HepG2 (cell line): ENCODE data around the gene MPG. TPM values are rescaled to one million over a fixed set of nuclear protein-coding genes. Genes with fewer than 3 reads are reported as not detected.

Experiments used
- ARID4A ChIP-seq: sonication (generic); formaldehyde crosslinking; IDR thresholded peaks from 2 replicates; pipeline ENCODE4 v1.5.0; 2020; ENCODE audit warnings: mild to moderate bottlenecking, missing genetic modification reagents, borderline replicate concordance
- BRF2 ChIP-seq: sonication (generic); formaldehyde crosslinking; IDR thresholded peaks from 2 replicates; pipeline ENCODE4 v1.8.1; 2022; ENCODE audit warnings: mild to moderate bottlenecking, missing genetic modification reagents
- HDAC1 ChIP-seq: sonication (generic); formaldehyde crosslinking; IDR thresholded peaks from 2 replicates; pipeline ENCODE4 v1.5.1; 2020; ENCODE audit warnings: mild to moderate bottlenecking, missing genetic modification reagents
- PHB2 ChIP-seq: fragments of 450-650 bp; IDR thresholded peaks from 2 replicates; pipeline ENCODE4 v1.6.1; 2018; ENCODE audit not compliant: partially characterized antibody
- TARDBP ChIP-seq: sonication (generic); formaldehyde crosslinking; IDR thresholded peaks from 2 replicates; pipeline ENCODE4 v1.8.0; 2022; ENCODE audit warnings: mild to moderate bottlenecking, missing genetic modification reagents
- TBX2 ChIP-seq: sonication (generic); formaldehyde crosslinking; IDR thresholded peaks from 2 replicates; pipeline ENCODE4 v1.5.0; 2020; ENCODE audit warnings: missing genetic modification reagents, mild to moderate bottlenecking, borderline replicate concordance
- THAP9 ChIP-seq: sonication (generic); formaldehyde crosslinking; IDR thresholded peaks from 2 replicates; pipeline ENCODE4; 2020; ENCODE audit warnings: missing genetic modification reagents, mild to moderate bottlenecking, borderline replicate concordance
- ZNF670 ChIP-seq: sonication (generic); formaldehyde crosslinking; IDR thresholded peaks from 2 replicates; pipeline ENCODE4 v1.8.0; 2022; ENCODE audit warnings: mild to moderate bottlenecking, missing genetic modification reagents, borderline replicate concordance
- ZNF879 ChIP-seq: sonication (generic); formaldehyde crosslinking; IDR thresholded peaks from 2 replicates; pipeline ENCODE4 v1.8.1; 2023; ENCODE audit warnings: missing genetic modification reagents
- polyA plus RNA-seq, 8 experiments: library from polyadenylated mRNA; depleted of rRNA in 3 of 8; stranded (reverse) in 7 of 8; unstranded in 1 of 8; fragments of >200 nt; fragmentation: Illumina TruSeq in 4 of 8; extraction: Trizol in 4 of 8; gene quantifications; 2 replicates each; pipeline versions ENCODE4 v1.2.1 to v1.2.3, GENCODE V29; 2011 to 2016; ENCODE audit warnings: low read depth in 4 of 8, missing spikeins in 1 of 8, mixed read lengths in 1 of 8; ENCODE audit not compliant: insufficient read depth in 1 of 8
- total RNA-seq, 5 experiments: library from RNA; depleted of rRNA; stranded (reverse); fragments of >200 nt; fragmentation: Illumina TruSeq; extraction: Trizol; gene quantifications; 2 replicates each; pipeline ENCODE4 v1.2.3, GENCODE V29; 2016; ENCODE audit warnings: low read depth in 1 of 5
- TF ChIP-seq, protein P1 (sequence below), 2 experiments: sonication (generic) in 1 of 2; formaldehyde crosslinking in 1 of 2; IDR thresholded peaks; 2 replicates each; pipeline versions ENCODE4 v1.6.1 to v1.9.0; 2014 to 2022; ENCODE audit warnings: antibody characterized with exemption in 1 of 2, borderline replicate concordance in 1 of 2, inconsistent platforms in 1 of 2, low read depth in 1 of 2, missing genetic modification reagents in 1 of 2
- TF ChIP-seq, protein P2 (sequence below): sonication (generic); formaldehyde crosslinking; IDR thresholded peaks from 2 replicates; pipeline ENCODE4 v1.4.0; 2020; ENCODE audit warnings: missing genetic modification reagents

The MPG gene
- total and polyA plus RNA-seq, 2 of the 13 experiments (the other 11 are each of a cell fraction or from before 2014, with no cell fraction given) = 59.1 to 62.5 TPM

DNA sequence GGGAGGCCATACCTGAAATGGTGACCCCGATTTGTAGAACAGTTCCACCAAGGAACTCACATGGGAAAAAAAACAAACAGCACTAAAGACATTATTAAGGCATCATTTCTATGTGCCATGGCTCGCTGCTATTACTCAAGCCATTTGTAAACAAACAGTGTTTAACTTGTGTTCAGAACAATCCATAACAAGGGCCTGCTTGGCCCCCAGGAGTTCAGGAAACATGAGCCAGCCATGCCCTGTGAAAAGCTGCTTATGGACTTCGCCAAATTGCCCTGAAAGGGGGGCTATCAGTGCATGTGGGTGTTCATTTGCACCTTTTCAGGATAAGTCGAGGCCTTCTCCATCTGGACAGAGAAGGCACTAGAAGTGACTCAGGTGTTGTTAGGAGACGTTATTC is 32.6 kb upstream of the MPG start (continued):
- TF ChIP-seq BRF2 (CRISPR knock-in tag) (no peak), TBX2 (peak; percentile 36; the same call in 1 of the 2 replicates), ZNF670 (CRISPR knock-in tag) (0 out of 2 replicates have a peak, but pooled peaks have one; percentile 61), HDAC1 (CRISPR knock-in tag) (peak; percentile 35; the same call in 1 of the 2 replicates), THAP9 (CRISPR knock-in tag) (no peak), ARID4A (CRISPR knock-in tag) (peak; percentile 42; the same call in 1 of the 2 replicates), ZNF879 (CRISPR knock-in tag) (no peak), TARDBP (CRISPR knock-in tag) (no peak), PHB2 (no peak)
- TF ChIP-seq, protein P1, sequence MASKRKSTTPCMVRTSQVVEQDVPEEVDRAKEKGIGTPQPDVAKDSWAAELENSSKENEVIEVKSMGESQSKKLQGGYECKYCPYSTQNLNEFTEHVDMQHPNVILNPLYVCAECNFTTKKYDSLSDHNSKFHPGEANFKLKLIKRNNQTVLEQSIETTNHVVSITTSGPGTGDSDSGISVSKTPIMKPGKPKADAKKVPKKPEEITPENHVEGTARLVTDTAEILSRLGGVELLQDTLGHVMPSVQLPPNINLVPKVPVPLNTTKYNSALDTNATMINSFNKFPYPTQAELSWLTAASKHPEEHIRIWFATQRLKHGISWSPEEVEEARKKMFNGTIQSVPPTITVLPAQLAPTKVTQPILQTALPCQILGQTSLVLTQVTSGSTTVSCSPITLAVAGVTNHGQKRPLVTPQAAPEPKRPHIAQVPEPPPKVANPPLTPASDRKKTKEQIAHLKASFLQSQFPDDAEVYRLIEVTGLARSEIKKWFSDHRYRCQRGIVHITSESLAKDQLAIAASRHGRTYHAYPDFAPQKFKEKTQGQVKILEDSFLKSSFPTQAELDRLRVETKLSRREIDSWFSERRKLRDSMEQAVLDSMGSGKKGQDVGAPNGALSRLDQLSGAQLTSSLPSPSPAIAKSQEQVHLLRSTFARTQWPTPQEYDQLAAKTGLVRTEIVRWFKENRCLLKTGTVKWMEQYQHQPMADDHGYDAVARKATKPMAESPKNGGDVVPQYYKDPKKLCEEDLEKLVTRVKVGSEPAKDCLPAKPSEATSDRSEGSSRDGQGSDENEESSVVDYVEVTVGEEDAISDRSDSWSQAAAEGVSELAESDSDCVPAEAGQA (IDR thresholded peaks at IDR 0.05; ENCODE audit: low read depth) = no peak
- TF ChIP-seq, protein P1 (CRISPR knock-in tag; IDR thresholded peaks at IDR 0.05; ENCODE audit: borderline replicate concordance) = no peak
- TF ChIP-seq, protein P2, sequence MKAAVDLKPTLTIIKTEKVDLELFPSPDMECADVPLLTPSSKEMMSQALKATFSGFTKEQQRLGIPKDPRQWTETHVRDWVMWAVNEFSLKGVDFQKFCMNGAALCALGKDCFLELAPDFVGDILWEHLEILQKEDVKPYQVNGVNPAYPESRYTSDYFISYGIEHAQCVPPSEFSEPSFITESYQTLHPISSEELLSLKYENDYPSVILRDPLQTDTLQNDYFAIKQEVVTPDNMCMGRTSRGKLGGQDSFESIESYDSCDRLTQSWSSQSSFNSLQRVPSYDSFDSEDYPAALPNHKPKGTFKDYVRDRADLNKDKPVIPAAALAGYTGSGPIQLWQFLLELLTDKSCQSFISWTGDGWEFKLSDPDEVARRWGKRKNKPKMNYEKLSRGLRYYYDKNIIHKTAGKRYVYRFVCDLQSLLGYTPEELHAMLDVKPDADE (CRISPR knock-in tag) = no peak
